Islet of Langerhans (tissue), 1 donor: ENCODE results near the gene USP3.

Experiments used
- FAIRE-seq: peaks from one replicate; lab custom pipeline; 2011; peaks lifted over from hg19 to GRCh38; lab: Jason Lieb, UNC

The USP3 gene

GRCh38 chr15:63551400-63551799 lies 47.0 kb downstream of the USP3 start:
- FAIRE-seq: no peak

GRCh38 chr15:63553388-63553791 lies 49.0 kb downstream of the USP3 start:
- FAIRE-seq: peak; percentile 96

DNA sequence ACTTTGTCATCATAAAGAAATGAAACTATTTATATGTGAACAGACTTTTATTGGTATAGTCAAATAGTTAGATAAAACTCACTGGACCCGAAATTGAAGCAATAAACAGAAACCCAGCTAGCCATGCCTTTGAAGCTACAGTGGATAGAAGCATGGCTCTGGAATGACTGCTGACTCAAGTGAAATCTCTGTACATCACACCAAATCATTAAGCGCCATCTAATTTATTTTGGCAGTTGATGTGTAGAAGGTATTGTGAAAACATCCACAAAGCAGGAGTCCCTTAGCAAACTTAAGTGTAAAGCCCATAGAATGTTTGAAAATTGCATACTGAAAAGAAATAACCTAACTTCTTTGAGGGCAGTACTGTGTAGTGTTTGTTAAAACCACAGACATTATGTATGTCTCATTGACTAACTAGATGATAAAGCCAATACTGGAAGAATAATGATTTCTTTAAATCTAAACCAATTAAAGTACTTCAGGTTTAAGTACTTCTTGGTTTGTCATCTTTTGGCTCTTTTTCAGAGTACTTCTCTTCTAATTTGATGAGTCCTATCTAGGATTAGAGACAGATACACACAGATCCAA lies 50.0 kb downstream of the USP3 start:
- peak; percentile 74 for FAIRE-seq

DNA sequence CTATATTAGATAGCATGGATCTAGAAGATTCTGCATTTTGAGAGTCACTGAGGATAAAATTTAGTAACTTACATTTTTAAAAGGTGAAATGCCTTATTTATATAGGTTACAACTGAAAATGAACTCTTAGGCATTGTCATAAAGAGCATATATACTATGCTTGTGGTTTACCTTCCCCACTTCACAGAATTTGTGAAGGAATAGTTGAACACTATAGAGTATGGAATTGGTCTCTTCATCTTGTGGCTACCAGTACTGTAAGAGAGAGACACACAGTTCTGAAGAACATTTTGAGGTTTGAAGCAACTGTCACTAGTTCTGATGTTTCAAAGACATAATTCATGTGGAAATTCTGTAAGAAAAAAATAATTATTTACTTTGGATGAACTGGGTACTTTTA lies 51.1 kb downstream of the USP3 start:
- no peak for FAIRE-seq

GRCh38 chr15:63556246-63556645 lies 51.9 kb downstream of the USP3 start:
- FAIRE-seq: no peak

DNA sequence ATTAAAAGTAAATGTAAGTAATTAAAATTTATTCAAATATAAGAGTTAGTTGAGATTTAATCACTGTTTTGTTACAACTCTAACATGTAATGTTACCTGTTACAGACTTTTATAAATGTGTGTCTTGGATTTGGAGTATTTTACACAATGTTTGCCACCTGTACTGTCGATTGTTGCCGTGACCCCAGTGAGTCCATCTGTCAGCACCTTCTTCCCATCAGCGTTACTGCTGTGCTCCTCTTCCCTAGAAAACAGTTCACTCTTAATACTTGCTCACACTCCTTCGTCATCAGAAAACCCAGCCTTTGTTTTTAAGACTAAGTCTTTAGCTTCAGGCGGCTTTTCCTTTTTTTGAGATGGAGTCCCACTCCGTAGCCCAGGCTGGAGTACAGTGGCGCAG lies 52.3 kb downstream of the USP3 start:
- no peak for FAIRE-seq

DNA sequence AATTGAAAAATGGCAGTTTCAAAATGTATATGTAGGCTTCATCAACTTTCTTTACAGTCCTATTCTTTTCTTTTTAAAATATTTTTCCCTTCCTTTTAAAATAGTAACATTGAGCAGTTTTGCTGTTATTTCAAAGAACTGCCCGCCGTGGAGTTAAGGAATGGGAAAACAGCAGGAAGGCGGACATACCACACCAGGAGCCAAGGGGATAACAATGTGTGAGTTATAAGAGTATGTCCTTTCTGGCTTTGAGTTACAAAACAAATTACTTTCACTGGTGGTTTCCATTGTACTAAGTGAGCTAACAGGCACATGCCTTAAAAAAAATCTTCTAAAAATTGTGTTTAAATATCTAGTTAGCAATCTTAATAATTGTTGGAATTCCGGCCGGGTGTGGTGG lies 55.4 kb downstream of the USP3 start:
- FAIRE-seq: no peak

DNA sequence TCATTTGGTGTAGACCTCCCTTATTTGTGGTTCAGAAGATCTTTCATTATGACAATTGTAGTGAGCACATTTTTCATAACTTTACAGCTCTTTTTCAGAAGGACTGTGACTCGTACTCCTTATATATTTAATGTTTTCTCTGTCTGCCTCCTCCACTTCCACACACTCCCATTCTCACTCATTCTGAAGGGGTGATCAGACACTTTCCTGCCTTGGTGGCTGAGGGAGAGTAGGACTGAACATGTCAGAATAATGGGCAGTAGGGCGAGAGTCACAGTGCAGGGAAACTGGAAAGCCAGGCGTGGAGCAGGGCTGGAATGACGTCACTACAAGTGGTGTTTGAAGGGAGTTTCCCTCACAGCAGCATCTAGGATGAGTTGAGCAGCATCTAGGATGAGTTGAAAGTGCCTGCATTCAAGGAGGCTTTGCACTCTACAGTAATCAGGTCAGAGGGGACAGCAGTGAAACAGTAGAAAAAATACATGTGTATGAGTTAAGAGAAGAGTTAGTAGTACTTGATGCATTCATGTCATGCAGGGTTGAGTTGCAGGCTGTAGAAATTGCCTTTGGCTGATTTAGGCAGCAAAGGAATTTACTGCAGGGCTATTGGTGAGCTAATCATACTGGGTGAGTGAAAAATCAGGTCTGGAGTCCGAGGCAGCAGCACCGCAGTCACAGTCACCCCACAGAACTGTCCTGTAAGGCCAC lies 56.5 kb downstream of the USP3 start:
- no peak for FAIRE-seq

DNA sequence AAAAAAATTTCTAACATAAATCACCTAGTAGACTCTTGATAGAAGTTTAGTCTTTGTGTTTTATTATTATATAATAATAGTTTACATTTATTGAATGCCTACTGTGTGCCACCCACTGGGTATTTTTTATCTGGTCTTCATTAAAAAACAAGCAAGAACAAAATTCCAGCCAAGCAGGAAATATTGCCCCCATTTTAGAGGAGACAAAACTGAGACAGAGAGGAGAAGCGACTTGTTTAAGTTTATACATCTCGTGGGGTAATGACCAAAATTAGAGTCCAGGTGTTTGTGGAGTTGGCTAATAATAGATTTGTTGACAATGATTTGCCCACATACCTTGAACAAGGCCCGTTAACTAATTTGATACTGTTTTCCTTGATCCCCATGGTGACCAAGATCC lies 59.7 kb downstream of the USP3 start:
- FAIRE-seq: peak; percentile 93

DNA sequence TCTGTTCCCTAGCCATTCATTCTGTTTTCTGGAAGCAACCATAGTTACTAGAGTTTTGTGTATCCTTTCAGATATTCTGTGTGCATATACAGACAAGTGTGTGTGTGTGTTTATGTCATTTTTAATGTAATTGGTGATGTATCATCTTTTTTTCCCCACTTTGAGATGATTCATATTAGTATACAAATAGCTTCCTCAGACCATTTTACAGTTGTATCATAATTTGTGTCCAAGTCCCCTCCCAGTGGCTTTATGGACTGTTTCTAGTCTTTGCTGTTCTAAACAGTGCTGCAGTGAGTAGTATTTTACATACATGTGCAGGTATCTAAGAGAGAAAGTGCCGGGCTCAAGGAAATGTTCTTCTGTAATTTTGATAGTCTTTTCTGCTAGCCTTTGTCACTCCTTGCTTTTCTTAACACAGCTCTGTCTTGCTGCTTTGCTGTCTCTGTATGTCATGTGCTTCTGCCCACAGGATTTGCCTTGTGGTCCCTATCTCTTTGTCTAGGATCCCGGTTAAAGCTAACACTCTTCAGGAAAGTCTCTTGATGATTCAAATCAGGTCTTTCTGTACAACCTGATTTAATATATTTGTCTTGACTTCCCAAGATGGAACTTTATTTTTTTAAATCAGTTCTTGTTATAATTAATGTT lies 61.3 kb downstream of the USP3 start:
- no peak for FAIRE-seq

DNA sequence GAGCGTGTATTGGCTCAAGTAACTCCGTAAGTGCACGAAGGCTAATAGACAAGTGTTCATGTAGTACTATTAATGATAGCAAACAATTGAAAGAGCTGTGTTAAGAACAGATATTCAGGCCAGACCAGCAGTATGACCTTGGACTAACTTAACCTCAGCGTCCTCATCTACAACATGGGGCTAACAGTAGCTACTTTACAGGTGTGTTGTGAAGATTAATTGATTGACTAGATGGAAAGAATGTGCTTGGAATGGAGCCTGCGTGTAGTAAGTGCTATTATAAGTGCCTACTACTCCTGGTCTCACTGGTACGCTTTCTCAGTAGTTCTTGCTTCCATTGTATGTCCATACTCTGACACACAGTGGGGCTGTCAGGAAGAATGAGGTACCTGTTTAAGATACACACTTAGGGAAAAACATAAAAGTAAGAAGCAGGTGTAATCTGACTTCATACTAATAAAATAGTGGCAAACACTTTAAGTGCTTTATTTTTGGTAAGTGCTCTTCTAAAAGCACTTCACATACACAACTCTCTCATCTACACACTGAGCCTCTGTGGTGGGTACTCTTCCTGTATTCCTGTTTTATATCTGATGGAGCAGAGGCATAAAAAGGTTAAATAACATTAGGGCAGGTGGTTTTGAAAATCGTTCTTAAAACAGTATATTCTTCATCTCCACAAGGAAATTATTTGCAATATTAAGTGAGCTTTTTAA lies 68.5 kb downstream of the USP3 start:
- no peak for FAIRE-seq

GRCh38 chr15:63573533-63573932 lies 69.1 kb downstream of the USP3 start:
- no peak for FAIRE-seq

- no peak for FAIRE-seq
Observed at GRCh38 chr15:63575312-63575711, 70.9 kb downstream of the USP3 start.

- no peak for FAIRE-seq
Observed at GRCh38 chr15:63576441-63576840, 72.0 kb downstream of the USP3 start.

- FAIRE-seq: no peak
Observed at GRCh38 chr15:63582179-63582578, 77.8 kb downstream of the USP3 start.

GRCh38 chr15:63582718-63583426 lies 78.5 kb downstream of the USP3 start:
- FAIRE-seq: no peak

DNA sequence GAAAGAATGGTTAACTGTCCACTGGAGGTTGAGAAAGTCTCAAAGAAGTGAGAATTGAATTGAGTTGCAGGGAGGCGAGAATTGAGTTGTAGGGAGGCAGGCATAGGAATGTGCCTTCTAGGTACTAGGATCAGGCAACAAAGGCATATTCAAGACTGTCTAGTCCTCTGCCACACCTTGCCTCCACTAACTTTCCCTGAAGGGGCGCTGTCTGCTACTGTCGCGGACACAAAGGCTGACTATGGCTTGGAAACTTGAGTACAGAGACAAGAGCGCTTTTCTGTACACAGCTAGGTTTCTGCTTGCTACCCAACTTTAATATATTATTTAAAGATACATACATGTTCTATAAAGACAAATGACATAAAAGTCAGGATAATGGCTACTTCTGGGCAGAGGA lies 82.4 kb downstream of the USP3 start:
- FAIRE-seq: no peak

DNA sequence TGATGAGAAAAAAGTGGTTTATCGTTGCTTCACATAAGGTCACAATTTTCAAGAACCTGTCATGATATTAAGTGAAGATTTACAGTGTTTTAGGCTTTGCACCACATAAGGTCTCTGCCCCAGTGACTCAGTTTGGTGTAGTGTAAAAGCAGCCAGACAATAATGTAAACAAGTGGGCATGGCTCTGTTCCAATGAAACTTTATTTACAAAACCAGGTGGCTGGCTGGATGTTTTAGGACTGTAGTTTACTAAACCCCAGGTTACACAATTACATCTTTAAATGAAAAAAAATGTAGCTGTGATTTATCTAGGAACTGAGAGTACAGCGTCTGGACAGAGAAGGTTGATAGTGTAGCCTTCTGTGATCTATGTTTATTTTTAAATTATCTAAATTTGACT lies 83.1 kb downstream of the USP3 start:
- FAIRE-seq: no peak

GRCh38 chr15:63588826-63589225 lies 84.4 kb downstream of the USP3 start:
- no peak for FAIRE-seq

- no peak for FAIRE-seq
Observed at GRCh38 chr15:63593705-63594671, 89.6 kb downstream of the USP3 start.

DNA sequence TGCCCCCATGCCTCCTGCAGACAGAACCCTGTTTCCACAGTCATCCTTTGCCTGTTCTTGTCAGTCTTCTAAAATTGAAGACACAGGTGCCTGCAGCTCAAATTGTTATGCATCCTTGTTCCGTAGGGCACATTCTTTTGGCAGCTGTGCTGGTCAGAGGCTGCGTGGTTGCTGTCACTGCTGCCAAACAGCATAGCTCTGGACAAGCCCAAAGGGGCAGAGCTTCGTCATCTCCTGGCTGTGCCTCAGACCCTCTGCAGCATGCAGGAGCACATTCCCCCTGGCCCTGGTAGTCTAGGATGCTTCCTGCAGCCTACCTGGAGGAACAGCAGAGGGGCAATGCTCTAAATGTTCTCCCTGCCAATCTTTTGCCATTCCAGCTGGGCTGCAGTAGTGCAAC lies 90.7 kb downstream of the USP3 start:
- no peak for FAIRE-seq
